Esophagus muscularis mucosa (tissue), 4 donors: Measurements from ENCODE around the gene PF4V1. TPM values are rescaled to one million over a fixed set of nuclear protein-coding genes. Genes with fewer than 3 reads are reported as not detected.

ENCODE experiments used
- DNase-seq: peaks from one replicate; pipeline ENCODE4 v3.0.0-alpha.2; 2017; ENCODE audit errors: extremely low spot score
- H3K27ac ChIP-seq, 4 donors: fragments of 200-600 bp; sonication (generic); replicated peaks in 1 of 4; 1 replicate in 3 of 4; 2 replicates in 1 of 4; pipeline ENCODE4 v1.5.1; 2016 to 2019; ENCODE audit warnings: mild to moderate bottlenecking in 1 of 4
- H3K27me3 ChIP-seq, 4 donors: fragments of 200-600 bp; sonication (generic); one replicate each; pipeline versions ENCODE4 v1.5.1 to v1.6.0; 2016 to 2019
- H3K36me3 ChIP-seq, 4 donors: fragments of 200-600 bp; sonication (generic); one replicate each; pipeline ENCODE4 v1.5.1; 2016 to 2019
- H3K4me1 ChIP-seq, 4 donors: fragments of 200-600 bp; sonication (generic); one replicate each; pipeline ENCODE4 v1.5.1; 2016 to 2019
- H3K4me3 ChIP-seq, 4 donors: fragments of 200-600 bp; sonication (generic); 1 replicate in 2 of 4; 2 replicates in 2 of 4; pipeline ENCODE4 v1.5.1; 2016 to 2019; ENCODE audit warnings: mild to moderate bottlenecking in 4 of 4, moderate library complexity in 1 of 4
- H3K9me3 ChIP-seq, 4 donors: fragments of 200-600 bp; sonication (generic); 1 replicate in 3 of 4; 2 replicates in 1 of 4; pipeline ENCODE4 v1.5.1; 2016 to 2019
- EP300 ChIP-seq: sonication (generic); formaldehyde crosslinking; IDR thresholded peaks from one replicate; pipeline ENCODE4 v1.6.1; 2017; ENCODE audit warnings: antibody characterized with exemption
- POLR2A ChIP-seq: fragments of 450-650 bp; IDR thresholded peaks from one replicate; pipeline ENCODE4 v1.6.1; 2017; ENCODE audit warnings: antibody characterized with exemption, moderate library complexity, mild to moderate bottlenecking, low read depth
- POLR2AphosphoS5 ChIP-seq, 2 donors: sonication (generic); formaldehyde crosslinking; IDR thresholded peaks; one replicate each; pipeline ENCODE4 v1.6.1; 2017; ENCODE audit warnings: antibody characterized with exemption in 2 of 2
- WGBS: methylation state at CpG from one replicate; pipeline ENCODE4 v1.1.5; 2018; 5-methylcytosine and 5-hydroxymethylcytosine counted together
- intact Hi-C: fragments of 100-400 bp; cut with DNase I; formaldehyde crosslinking; loops from one replicate; pipeline ENCODE4 v1.15.1; 2023
- total RNA-seq, 4 donors: library from RNA; depleted of rRNA; stranded (reverse); fragments of >200 nt; gene quantifications; one replicate each; pipeline versions ENCODE4 v1.1.0 to v1.2.1, GENCODE V29; 2016
- TF ChIP-seq, protein P1 (sequence below), 3 experiments: fragments of 200-600 bp in 2 of 3; fragments of 450-650 bp in 1 of 3; sonication (generic) in 2 of 3; IDR thresholded peaks; one replicate each; pipeline ENCODE4 v1.5.1; 2017 to 2019; ENCODE audit warnings: antibody characterized with exemption in 3 of 3, mild to moderate bottlenecking in 2 of 3, moderate library complexity in 1 of 3

Gene PF4V1
- total RNA-seq, 4 donors from 2014 or later, result not detected

DNA sequence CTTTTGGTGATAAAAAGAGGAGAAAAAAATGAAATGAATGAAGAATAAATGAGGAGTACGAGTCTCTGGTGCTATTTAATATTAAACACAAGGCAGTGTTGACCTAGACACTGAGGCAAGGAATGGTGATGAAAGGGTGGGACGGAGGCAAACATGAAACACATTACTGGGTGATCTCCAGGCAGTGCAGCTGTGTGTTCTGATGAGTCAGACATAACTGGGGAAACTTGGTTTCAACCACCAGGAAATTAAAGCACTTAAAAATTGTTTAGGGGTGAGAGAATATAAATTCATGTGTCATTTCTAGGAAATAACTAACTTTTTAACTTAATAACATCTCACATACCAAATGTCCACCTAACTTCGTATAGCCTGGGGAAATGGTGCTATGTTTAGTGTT, 36.3 kb upstream of the PF4V1 start:
- intact Hi-C loops, result no loop called here
- Histone ChIP-seq H3K4me1 (no peaks in the 10 kb centered on the region), H3K27ac (no peak overlapping the region), H3K4me3 (no peak overlapping the region), H3K9me3 (no peaks in the 10 kb centered on the region), H3K36me3 (no peaks in the 10 kb centered on the region), H3K27me3 (no peaks in the 10 kb centered on the region)
- 44% methylated on average over 3 of the region's 3 CpGs for WGBS
- TF ChIP-seq, protein P1, sequence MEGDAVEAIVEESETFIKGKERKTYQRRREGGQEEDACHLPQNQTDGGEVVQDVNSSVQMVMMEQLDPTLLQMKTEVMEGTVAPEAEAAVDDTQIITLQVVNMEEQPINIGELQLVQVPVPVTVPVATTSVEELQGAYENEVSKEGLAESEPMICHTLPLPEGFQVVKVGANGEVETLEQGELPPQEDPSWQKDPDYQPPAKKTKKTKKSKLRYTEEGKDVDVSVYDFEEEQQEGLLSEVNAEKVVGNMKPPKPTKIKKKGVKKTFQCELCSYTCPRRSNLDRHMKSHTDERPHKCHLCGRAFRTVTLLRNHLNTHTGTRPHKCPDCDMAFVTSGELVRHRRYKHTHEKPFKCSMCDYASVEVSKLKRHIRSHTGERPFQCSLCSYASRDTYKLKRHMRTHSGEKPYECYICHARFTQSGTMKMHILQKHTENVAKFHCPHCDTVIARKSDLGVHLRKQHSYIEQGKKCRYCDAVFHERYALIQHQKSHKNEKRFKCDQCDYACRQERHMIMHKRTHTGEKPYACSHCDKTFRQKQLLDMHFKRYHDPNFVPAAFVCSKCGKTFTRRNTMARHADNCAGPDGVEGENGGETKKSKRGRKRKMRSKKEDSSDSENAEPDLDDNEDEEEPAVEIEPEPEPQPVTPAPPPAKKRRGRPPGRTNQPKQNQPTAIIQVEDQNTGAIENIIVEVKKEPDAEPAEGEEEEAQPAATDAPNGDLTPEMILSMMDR (IDR thresholded peaks at IDR 0.05), result no peak
- TF ChIP-seq POLR2A, result no peak
- no peak for TF ChIP-seq POLR2AphosphoS5 (IDR thresholded peaks at IDR 0.05)
- no peak for TF ChIP-seq EP300
- DNase-seq, result no peak

DNA sequence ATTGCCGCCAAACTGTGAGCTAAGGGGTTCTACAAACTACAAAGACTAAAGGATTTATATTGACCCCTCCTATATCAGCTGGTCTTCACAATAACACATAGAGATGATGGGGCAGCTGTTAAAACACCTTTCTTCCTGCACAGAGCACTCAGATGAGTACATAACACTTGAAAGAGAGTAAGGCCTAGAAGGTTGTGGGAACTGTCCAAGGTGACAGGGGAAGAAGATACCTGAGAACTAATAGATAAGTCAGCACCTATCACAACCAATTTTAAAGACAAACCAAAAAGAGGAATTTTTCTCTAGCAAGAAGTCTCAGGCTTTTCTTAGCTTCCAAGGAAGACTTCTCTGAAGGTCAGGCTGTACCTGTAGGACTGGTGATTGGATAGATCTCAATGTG, 35.8 kb upstream of the PF4V1 start:
- Histone ChIP-seq H3K9me3 (no peaks in the 10 kb centered on the region), H3K27ac (no peak overlapping the region), H3K27me3 (no peaks in the 10 kb centered on the region), H3K36me3 (no peaks in the 10 kb centered on the region), H3K4me3 (no peak overlapping the region), H3K4me1 (no peaks in the 10 kb centered on the region)
- no peak for TF ChIP-seq POLR2AphosphoS5 (IDR thresholded peaks at IDR 0.05)
- TF ChIP-seq EP300, result no peak
- no peak for TF ChIP-seq POLR2A
- TF ChIP-seq, protein P1 (IDR thresholded peaks at IDR 0.05), result no peak
- intact Hi-C loops, result no loop called here
- 82% methylated on average over 1 of the region's 1 CpG for WGBS
- no peak for DNase-seq

DNA sequence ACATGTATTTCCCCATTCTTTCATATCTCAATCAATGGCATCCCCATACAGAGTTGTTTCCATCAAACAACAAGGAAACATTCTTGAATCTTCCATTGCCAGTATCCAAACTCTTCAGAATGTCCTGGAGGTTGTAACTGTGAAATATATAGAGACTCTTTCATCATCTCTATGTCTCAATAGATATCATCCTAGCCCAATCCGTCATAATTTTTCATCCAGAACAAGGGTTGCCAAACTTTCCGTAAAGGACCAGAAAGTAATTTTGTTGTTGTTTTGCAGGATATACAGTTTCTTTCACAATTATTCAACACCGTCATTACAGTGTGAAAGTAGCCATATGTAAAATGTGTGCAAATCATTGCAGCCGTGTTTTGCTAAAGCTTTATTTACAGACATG, 31.8 kb upstream of the PF4V1 start:
- Histone ChIP-seq H3K36me3 (no peaks in the 10 kb centered on the region), H3K9me3 (no peaks in the 10 kb centered on the region), H3K27me3 (no peaks in the 10 kb centered on the region), H3K27ac (no peak overlapping the region), H3K4me1 (no peaks in the 10 kb centered on the region), H3K4me3 (no peak overlapping the region)
- DNase-seq, result no peak
- no peak for TF ChIP-seq EP300
- TF ChIP-seq, protein P1 (IDR thresholded peaks at IDR 0.05), result no peak
- TF ChIP-seq POLR2AphosphoS5 (IDR thresholded peaks at IDR 0.05), result no peak
- TF ChIP-seq POLR2A, result no peak
- intact Hi-C loops, result no loop called here
- whole genome bisulfite sequencing, result 83% methylated on average over 4 of the region's 4 CpGs

DNA sequence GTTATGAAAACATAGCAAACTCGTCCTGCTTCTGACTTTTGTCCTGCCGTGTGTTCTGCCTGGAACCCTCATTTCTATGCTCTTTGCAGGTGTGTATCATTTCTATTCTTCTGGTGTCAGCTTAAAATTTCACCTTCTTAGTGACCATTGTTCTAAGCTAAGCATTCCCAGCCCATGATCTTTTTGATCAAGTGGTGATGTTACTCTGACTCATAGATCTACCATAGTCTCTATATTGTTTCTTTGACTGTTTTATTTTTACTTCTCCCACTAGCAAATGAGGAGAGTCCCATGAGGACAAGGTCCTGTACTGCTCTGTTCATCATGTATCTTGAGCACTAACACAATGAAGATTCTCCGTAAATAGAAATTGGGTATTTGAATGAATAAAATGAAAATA, 30.7 kb upstream of the PF4V1 start:
- DNase-seq, result no peak
- intact Hi-C loops, result no loop called here
- no peak overlapping the region for H3K27ac ChIP-seq
- peaks cover 0 to 3% (median 0%) of the 10 kb centered on the region in 4 donors for H3K9me3 ChIP-seq
- H3K4me1 ChIP-seq, result no peaks in the 10 kb centered on the region
- H3K4me3 ChIP-seq, result no peak overlapping the region
- H3K36me3 ChIP-seq, result no peaks in the 10 kb centered on the region
- H3K27me3 ChIP-seq, result no peaks in the 10 kb centered on the region
- TF ChIP-seq EP300 (no peak), POLR2AphosphoS5 (IDR thresholded peaks at IDR 0.05) (no peak), POLR2A (no peak)
- TF ChIP-seq, protein P1 (IDR thresholded peaks at IDR 0.05), result no peak
- WGBS, result 78% methylated on average over 3 of the region's 3 CpGs

DNA sequence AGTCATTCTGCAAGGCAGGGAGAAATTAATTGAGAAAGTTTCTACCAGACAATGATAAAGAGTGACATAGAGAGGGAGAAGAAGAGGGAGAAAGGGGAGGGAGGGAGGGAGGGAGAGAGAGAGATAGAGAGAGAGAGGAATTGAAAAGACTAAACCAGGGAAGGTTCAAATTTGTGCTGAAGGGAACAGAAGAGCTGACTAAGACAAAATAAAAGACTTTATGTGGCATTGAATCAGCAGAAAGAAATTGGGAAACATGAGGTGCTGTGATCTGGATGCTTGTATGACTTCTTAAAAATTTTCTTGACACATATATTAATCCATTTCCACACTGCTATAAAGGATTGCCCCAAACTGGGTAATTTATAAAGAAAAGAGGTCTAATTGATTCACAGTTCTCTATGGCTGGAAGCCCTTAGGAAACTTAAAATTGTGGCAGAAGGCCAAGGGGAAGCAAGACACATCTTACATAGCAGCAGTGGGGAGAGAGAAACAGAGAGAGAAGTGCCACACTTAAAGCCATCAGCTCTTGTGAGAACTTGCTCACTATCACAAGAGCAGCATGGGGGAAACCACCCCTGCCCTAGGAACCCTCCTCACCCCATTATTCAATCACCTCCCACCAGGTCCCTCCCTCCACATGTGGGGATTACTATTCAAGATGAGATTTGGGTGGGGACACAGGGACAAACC, 30.1 kb upstream of the PF4V1 start:
- intact Hi-C loops, result no loop called here
- TF ChIP-seq POLR2AphosphoS5 (IDR thresholded peaks at IDR 0.05) (no peak), EP300 (no peak), POLR2A (no peak)
- TF ChIP-seq, protein P1 (IDR thresholded peaks at IDR 0.05), result no peak
- Histone ChIP-seq H3K27ac (no peak overlapping the region), H3K9me3 (peaks cover 0 to 8% (median 0%) of the 10 kb centered on the region in 4 donors), H3K4me3 (no peak overlapping the region), H3K4me1 (no peaks in the 10 kb centered on the region), H3K36me3 (no peaks in the 10 kb centered on the region), H3K27me3 (no peaks in the 10 kb centered on the region)
- no peak for DNase-seq
